Epithelial cell of prostate (primary cell): ENCODE measurements around the gene MYG1.

Experiments
- DNase-seq: peaks from one replicate; pipeline ENCODE4 v3.0.0-alpha.2; 2011; ENCODE audit warnings: low read depth, low spot score
- H3K27ac ChIP-seq: fragments of 450-650 bp; 2 replicates; pipeline ENCODE4 v1.5.1; 2017; ENCODE audit warnings: mild to moderate bottlenecking

The MYG1 gene

DNA sequence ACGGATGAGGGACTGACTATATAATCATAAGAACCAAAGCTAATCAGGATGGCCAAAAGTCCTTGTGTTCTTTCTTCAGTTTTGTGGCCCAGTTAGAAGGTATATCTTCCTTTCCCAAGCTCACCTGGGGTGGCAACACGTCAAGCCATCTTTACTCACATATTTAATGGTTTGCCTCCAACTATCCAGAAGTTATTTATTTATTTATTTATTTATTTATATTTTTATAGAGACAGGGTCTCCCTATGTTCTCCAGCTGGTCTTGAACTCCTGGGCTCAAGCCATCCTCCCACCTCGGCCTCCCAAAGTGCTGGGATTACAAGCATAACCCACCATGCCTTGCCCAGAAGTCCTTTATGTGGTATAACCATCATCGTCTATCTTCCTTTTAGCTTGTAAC lies 48.4 kb downstream of the MYG1 start:
- peak overlapping the region; percentile 21 for H3K27ac ChIP-seq
- no peak for DNase-seq

DNA sequence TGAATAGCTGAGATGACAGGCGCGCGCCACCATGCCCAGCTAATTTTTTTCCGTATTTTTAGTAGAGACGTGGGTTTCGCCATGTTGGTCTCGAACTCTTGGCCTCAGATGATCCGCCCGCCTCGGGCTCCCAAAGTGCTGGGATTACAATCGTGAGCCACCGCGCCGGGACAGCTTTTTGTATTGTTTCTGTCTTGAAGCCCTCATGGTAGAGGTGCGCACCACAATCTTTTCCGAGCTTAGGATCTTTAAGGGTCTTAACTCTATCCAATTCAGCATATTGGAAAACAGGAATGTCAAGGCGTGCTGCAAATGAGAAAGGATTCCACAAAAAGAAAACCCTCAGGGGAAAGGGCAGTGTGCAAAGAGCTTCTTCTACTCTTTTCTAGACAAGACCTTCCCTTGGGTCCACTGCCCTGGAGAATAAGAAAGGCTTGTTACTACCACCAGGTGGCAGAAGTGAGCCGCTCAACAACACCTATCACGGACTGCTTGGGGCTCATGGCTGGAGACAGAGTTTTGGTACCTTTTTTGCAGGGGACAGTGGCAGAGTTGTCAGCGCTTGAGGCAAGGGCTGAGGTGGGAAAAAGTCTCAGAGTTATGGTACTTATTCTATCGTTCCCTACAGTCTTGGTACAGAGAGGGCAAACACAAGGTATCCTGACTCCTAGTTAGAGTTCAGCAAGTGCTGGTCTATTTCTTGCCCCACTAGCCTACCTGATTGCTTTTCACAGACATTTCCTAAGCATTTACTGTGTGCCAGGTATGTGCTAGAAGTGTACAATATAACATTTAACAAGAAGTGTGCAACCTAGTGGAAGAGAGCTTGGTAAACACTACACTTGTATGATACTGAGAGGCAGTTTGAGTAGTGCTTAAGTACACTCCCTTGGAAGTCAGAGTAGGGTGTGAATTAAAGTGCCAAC lies 53.1 kb downstream of the MYG1 start:
- no peak for DNase-seq
- no peak overlapping the region for H3K27ac ChIP-seq

DNA sequence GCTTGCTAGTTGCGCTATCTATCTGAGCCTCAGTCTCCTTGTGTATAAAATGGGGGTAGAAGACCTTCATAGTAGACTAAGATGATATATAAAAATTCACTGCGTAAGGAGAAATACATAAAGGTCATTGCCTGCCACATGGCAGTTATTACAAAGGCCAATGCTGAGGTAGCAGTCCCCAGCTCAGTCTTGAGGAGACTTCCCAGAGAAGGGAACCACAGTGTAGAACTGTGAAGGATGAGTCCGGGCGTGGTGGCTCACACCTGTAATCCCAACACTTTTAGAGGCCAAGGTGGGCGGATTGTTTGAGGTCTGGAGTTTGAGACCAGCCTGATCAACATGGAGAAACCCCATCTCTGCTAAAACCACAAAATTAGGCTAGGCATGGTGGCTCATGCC lies 53.8 kb downstream of the MYG1 start:
- no peak for DNase-seq
- H3K27ac ChIP-seq, result no peak overlapping the region

DNA sequence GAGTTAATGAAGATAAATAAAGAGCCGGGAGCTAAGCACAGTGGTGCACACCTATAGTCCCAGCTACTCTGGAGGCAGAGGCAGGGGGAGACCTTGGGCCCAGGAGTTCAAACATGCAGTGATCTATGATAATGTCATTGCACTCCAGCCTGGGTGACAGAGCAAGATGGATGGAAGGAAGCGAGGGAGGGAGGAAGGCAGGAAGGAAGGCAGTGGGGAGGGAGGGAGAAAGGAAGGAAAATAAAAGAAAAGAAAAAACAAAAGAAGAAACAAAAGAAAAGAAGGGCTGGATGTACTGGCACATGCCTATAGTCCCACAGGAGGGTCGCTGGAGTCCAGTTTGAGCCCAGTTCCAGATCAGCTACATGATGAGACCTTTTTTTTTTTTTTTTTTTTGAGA lies 55.6 kb downstream of the MYG1 start:
- DNase-seq, result no peak
- H3K27ac ChIP-seq, result no peak overlapping the region
